Memory B cell (primary cell): Measurements from ENCODE around the gene ARSI.

Source experiments
- ATAC-seq: fragments of 150-1000 bp; cut with Tn5 transposase; 2 replicates; pipeline ENCODE4 v1.10.0; 2021; ENCODE audit warnings: low read depth, mild to moderate bottlenecking, moderate library complexity
- DNase-seq, 2 donors: peaks; one replicate each; pipeline ENCODE4 v3.0.0; 2022; ENCODE audit warnings: low spot score in 2 of 2
- H3K27ac Mint-ChIP-seq: one replicate; pipeline ENCODE4 v1.8.0; 2022; ENCODE audit warnings: mild to moderate bottlenecking, moderate library complexity, mixed read lengths
- H3K27me3 Mint-ChIP-seq: one replicate; pipeline ENCODE4 v1.8.0; 2022; ENCODE audit warnings: mixed read lengths
- H3K36me3 Mint-ChIP-seq: one replicate; pipeline ENCODE4 v1.8.0; 2022; ENCODE audit warnings: mild to moderate bottlenecking, mixed read lengths
- H3K4me1 Mint-ChIP-seq: one replicate; pipeline ENCODE4 v1.8.0; 2022; ENCODE audit warnings: mixed read lengths
- H3K4me3 Mint-ChIP-seq: one replicate; pipeline ENCODE4 v1.8.0; 2022; ENCODE audit warnings: mild to moderate bottlenecking, moderate library complexity, mixed read lengths
- H3K9me3 Mint-ChIP-seq: one replicate; pipeline ENCODE4 v1.8.0; 2022; ENCODE audit warnings: mixed read lengths

ARSI gene

GRCh38 chr5:150265870-150266383 lies 36.8 kb downstream of the ARSI start:
- peaks cover 4% of the 10 kb centered on the region for H3K4me1 Mint-ChIP-seq
- H3K9me3 Mint-ChIP-seq: no peaks in the 10 kb centered on the region
- ATAC-seq (no peak), DNase-seq (no peak)
- no peak overlapping the region for H3K4me3 Mint-ChIP-seq
- peaks cover 12% of the 10 kb centered on the region for H3K27me3 Mint-ChIP-seq
- no peaks in the 10 kb centered on the region for H3K36me3 Mint-ChIP-seq
- no peak overlapping the region for H3K27ac Mint-ChIP-seq

- no peaks in the 10 kb centered on the region for H3K36me3 Mint-ChIP-seq
- H3K27me3 Mint-ChIP-seq: peaks cover 11% of the 10 kb centered on the region
- no peak overlapping the region for H3K27ac Mint-ChIP-seq
- no peak for DNase-seq
- ATAC-seq: no peak
- H3K4me1 Mint-ChIP-seq: peaks cover 4% of the 10 kb centered on the region
- no peaks in the 10 kb centered on the region for H3K9me3 Mint-ChIP-seq
- no peak overlapping the region for H3K4me3 Mint-ChIP-seq
Observed at GRCh38 chr5:150264667-150265603, 37.8 kb downstream of the ARSI start.

- ATAC-seq (no peak), DNase-seq (no peak)
- H3K27ac Mint-ChIP-seq: no peak overlapping the region
- no peaks in the 10 kb centered on the region for H3K36me3 Mint-ChIP-seq
- no peaks in the 10 kb centered on the region for H3K9me3 Mint-ChIP-seq
- no peak overlapping the region for H3K4me3 Mint-ChIP-seq
- peaks cover 4% of the 10 kb centered on the region for H3K4me1 Mint-ChIP-seq
- H3K27me3 Mint-ChIP-seq: peaks cover 11% of the 10 kb centered on the region
Observed at GRCh38 chr5:150263801-150264621, 38.7 kb downstream of the ARSI start.

GRCh38 chr5:150263375-150263775 lies 39.3 kb downstream of the ARSI start:
- no peak for DNase-seq
- Mint-ChIP-seq H3K4me1 (peaks cover 4% of the 10 kb centered on the region), H3K27ac (no peak overlapping the region), H3K27me3 (peaks cover 11% of the 10 kb centered on the region), H3K36me3 (no peaks in the 10 kb centered on the region), H3K9me3 (no peaks in the 10 kb centered on the region), H3K4me3 (no peak overlapping the region)
- ATAC-seq: no peak

- Mint-ChIP-seq H3K27me3 (peaks cover 8% of the 10 kb centered on the region), H3K36me3 (no peaks in the 10 kb centered on the region), H3K9me3 (no peaks in the 10 kb centered on the region), H3K4me1 (peaks cover 4% of the 10 kb centered on the region), H3K4me3 (no peak overlapping the region), H3K27ac (no peak overlapping the region)
- ATAC-seq: no peak
- no peak for DNase-seq
Observed at GRCh38 chr5:150262502-150262901, 40.2 kb downstream of the ARSI start.

GRCh38 chr5:150261231-150261630 lies 41.5 kb downstream of the ARSI start:
- ATAC-seq (no peak), DNase-seq (no peak)

GRCh38 chr5:150258130-150258529 lies 44.6 kb downstream of the ARSI start:
- no peak for DNase-seq
- no peak for ATAC-seq
- no peaks in the 10 kb centered on the region for H3K9me3 Mint-ChIP-seq
- H3K4me3 Mint-ChIP-seq: no peak overlapping the region
- H3K27ac Mint-ChIP-seq: no peak overlapping the region
- no peaks in the 10 kb centered on the region for H3K4me1 Mint-ChIP-seq
- H3K36me3 Mint-ChIP-seq: no peaks in the 10 kb centered on the region
- peaks cover 8% of the 10 kb centered on the region for H3K27me3 Mint-ChIP-seq

More at GRCh38 chr5:150261231-150261630, 41.5 kb downstream of the ARSI start:
- Mint-ChIP-seq H3K27ac (no peak overlapping the region), H3K36me3 (no peaks in the 10 kb centered on the region), H3K27me3 (peaks cover 9% of the 10 kb centered on the region), H3K4me1 (peaks cover 4% of the 10 kb centered on the region), H3K9me3 (no peaks in the 10 kb centered on the region), H3K4me3 (no peak overlapping the region)

GRCh38 chr5:150257424-150257823 lies 45.3 kb downstream of the ARSI start:
- no peak overlapping the region for H3K4me3 Mint-ChIP-seq
- H3K36me3 Mint-ChIP-seq: no peaks in the 10 kb centered on the region
- ATAC-seq: no peak

GRCh38 chr5:150256410-150257064 lies 46.2 kb downstream of the ARSI start:
- H3K4me3 Mint-ChIP-seq: no peak overlapping the region
- no peaks in the 10 kb centered on the region for H3K36me3 Mint-ChIP-seq
- no peak for ATAC-seq

More at GRCh38 chr5:150257424-150257823, 45.3 kb downstream of the ARSI start:
- Mint-ChIP-seq H3K9me3 (no peaks in the 10 kb centered on the region), H3K27ac (no peak overlapping the region), H3K27me3 (peaks cover 7% of the 10 kb centered on the region), H3K4me1 (no peaks in the 10 kb centered on the region)
- DNase-seq: no peak

GRCh38 chr5:150255659-150256409 lies 46.9 kb downstream of the ARSI start:
- ATAC-seq (no peak), DNase-seq (no peak)
- Mint-ChIP-seq H3K4me3 (no peak overlapping the region), H3K36me3 (no peaks in the 10 kb centered on the region), H3K27me3 (peaks cover 6% of the 10 kb centered on the region), H3K27ac (no peak overlapping the region), H3K9me3 (no peaks in the 10 kb centered on the region), H3K4me1 (no peaks in the 10 kb centered on the region)

More at GRCh38 chr5:150256410-150257064, 46.2 kb downstream of the ARSI start:
- DNase-seq: no peak
- no peaks in the 10 kb centered on the region for H3K4me1 Mint-ChIP-seq
- no peak overlapping the region for H3K27ac Mint-ChIP-seq
- no peaks in the 10 kb centered on the region for H3K9me3 Mint-ChIP-seq
- H3K27me3 Mint-ChIP-seq: peaks cover 6% of the 10 kb centered on the region

- no peak for DNase-seq
- Mint-ChIP-seq H3K4me3 (no peak overlapping the region), H3K9me3 (no peaks in the 10 kb centered on the region), H3K36me3 (no peaks in the 10 kb centered on the region), H3K27me3 (peaks cover 6% of the 10 kb centered on the region), H3K4me1 (no peaks in the 10 kb centered on the region), H3K27ac (no peak overlapping the region)
- no peak for ATAC-seq
Observed at GRCh38 chr5:150254774-150255173, 47.9 kb downstream of the ARSI start.

- DNase-seq: no peak
- ATAC-seq: no peak
- peaks cover 6% of the 10 kb centered on the region for H3K27me3 Mint-ChIP-seq
- H3K4me3 Mint-ChIP-seq: no peak overlapping the region
- no peak overlapping the region for H3K27ac Mint-ChIP-seq
- H3K9me3 Mint-ChIP-seq: no peaks in the 10 kb centered on the region
- no peaks in the 10 kb centered on the region for H3K36me3 Mint-ChIP-seq
- no peaks in the 10 kb centered on the region for H3K4me1 Mint-ChIP-seq
Observed at GRCh38 chr5:150254363-150254762, 48.3 kb downstream of the ARSI start.
